GM21360 (cell line): ENCODE data around the gene RASIP1.

Source experiments
- ATAC-seq: cut with Tn5 transposase; IDR thresholded peaks from one replicate; pipeline ENCODE4 v1.9.1; 2021; ENCODE audit warnings: mild to moderate bottlenecking, moderate library complexity; ENCODE audit not compliant: unreplicated experiment

The RASIP1 gene

GRCh38 chr19:48678201-48678600 lies 62.2 kb downstream of the RASIP1 start:
- ATAC-seq = no peak

GRCh38 chr19:48676887-48677286 lies 63.5 kb downstream of the RASIP1 start:
- ATAC-seq = no peak

- no peak for ATAC-seq
Measured at GRCh38 chr19:48676487-48676886, 63.9 kb downstream of the RASIP1 start.

- no peak for ATAC-seq
Measured at GRCh38 chr19:48674921-48675824, 65.2 kb downstream of the RASIP1 start.

GRCh38 chr19:48674216-48674809 lies 66.1 kb downstream of the RASIP1 start:
- ATAC-seq = no peak

GRCh38 chr19:48673436-48674100 lies 66.8 kb downstream of the RASIP1 start:
- ATAC-seq = no peak

- no peak for ATAC-seq
Measured at GRCh38 chr19:48672994-48673393, 67.4 kb downstream of the RASIP1 start, which contains the start of gene NTN5. NTN5 (minus strand) TSS chr19:48673017; CDS start chr19:48670986, 2,031 bp downstream.

GRCh38 chr19:48671446-48671995 lies 68.9 kb downstream of the RASIP1 start:
- ATAC-seq = no peak

- no peak for ATAC-seq
Measured at GRCh38 chr19:48670699-48671445, 69.5 kb downstream of the RASIP1 start.
